AML-193 (cell line): Measurements from ENCODE around the gene CYCS.

Experiments
- DNase-seq, 2 experiments: peaks; one replicate each; lab custom pipeline; 2025; lab: John Stamatoyannopoulos, UW

Gene CYCS

DNA sequence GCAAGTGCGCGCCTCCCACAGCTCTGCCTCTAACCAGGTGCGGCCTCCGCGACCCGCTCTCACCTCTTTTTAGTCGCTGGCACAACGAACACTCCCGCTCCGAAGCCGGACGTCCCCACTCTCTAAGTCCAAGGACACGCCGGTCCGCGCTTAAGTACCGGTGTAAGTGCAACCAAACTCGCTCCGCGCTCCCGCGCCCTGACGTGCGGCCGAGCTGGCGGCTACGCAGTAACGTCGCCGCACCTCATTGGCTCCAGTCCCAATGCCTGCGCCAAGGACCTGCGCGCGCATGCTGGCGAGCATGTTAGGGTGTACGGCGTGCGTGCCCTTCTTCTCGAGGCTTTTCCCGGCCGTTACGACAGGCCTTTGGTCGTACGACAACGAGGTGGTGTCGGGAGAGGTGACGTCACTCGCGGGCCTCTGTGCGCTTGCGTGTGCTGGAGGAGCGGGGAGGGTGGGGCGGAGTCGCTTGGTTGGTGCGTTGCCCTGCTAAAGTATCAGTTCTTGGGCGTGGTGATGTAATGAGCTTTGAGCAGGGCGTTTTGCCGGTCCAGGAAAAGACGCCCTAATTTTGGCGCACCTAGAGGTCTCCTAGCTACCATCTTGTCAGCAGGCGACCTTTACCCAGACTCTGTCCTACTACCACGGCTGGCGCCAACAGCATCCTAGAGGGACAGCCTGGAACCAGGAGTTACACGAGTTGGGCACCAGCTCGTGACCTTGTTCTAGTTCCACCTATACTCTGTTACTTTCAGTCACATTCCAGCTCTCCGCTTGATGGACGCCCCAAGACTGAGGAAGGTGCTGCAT is at the start of gene CYCS:
CYCS (minus strand) TSS at position 124 of the 810 bp plus-strand sequence. CDS start 1,141 bp downstream, outside the sequence.
- peak; percentile 98 to 99 for DNase-seq

DNA sequence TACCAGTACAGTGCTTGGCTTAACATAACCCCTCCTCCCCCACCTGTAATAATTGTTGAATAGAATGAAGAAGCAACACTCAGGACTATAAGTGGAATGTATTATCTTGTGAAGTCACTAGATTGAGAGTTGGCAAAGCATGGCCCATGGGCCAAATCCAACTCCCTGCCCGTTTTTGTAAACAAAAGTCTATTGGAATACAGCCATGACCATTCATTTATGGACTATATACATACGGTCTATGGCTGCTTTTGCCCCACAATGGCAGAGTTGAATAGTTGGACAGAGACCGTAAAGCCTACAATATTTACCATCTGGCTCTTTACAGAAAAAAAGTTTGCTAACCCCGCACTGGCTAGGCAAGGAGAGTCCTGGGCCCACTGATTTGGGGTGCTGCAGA is 48.1 kb upstream of the CYCS start:
- no peak for DNase-seq

DNA sequence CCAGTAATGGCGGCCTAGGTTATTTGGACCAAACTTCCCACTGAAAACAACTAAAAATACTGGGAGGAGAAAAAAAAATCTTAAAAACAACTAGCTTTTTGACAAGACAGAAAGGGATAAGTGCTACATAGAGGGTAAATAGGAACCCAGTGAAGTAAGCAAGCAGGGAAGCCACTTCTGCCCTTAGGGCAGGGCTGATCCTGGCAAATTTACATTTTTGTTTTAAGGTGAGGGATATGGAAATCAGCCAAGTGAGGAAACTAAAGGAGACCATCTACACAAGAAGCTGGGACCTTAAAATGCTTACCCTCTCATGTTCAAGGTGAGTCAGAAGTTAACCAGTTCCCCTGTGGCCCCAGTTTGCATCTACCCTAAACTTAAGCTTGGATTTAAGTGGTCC is 46.5 kb upstream of the CYCS start:
- DNase-seq, result no peak

DNA sequence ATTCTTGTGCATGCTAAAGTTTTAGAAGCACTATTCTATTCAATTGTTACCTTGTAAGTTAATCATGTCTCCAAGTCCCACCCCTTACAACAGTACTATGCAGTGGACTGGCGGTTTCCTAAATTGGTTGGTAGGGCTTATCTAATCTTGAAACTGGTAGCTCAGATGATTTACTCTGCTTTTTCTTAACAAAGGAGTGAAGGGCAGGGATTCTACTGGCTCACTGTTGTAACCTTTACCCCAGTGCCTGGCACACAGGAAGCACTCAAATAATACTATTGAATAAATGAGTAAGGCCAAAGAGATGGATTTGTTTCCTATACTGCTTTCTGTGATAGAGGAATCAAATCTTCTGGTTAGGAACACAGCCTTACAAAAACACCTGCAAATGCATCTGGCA is 46.0 kb upstream of the CYCS start:
- no peak for DNase-seq

DNA sequence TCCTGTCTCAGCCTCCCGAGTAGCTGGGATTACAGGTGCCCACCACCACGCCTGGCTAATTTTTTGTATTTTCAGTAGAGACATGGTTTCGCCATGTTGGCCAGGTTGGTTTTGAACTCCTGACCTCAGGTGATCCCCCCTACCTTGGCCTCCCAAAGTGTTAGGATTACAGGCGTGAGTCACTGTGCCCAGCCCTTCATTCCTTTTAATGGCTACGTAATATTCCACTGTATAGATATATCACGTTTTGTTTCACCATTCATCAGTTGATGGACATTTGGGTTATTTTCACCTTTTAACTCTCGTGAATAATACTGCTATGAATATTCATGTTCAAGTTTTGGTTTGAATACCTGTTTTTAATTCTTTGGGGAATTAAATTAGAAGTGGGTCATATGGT is 44.6 kb upstream of the CYCS start:
- DNase-seq, result no peak

DNA sequence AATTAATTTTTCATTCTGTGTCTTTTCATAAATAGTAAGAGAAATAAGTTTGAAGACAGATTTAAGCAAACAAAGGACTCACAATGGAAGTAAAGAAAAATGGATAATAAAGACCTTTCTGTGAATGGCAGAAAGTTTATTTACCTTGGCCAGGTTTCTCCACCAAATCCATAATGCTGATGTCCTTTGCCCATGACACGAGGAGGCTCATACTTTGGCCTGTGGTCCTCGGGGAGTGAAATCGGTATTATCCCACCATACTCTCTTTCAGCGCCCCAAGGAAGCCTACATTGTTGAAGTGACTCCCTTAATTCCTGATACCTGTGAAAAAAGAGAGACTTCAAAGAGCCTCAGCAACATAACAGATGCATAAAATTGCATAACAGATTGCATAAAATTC is 43.1 kb upstream of the CYCS start:
- DNase-seq, result no peak

DNA sequence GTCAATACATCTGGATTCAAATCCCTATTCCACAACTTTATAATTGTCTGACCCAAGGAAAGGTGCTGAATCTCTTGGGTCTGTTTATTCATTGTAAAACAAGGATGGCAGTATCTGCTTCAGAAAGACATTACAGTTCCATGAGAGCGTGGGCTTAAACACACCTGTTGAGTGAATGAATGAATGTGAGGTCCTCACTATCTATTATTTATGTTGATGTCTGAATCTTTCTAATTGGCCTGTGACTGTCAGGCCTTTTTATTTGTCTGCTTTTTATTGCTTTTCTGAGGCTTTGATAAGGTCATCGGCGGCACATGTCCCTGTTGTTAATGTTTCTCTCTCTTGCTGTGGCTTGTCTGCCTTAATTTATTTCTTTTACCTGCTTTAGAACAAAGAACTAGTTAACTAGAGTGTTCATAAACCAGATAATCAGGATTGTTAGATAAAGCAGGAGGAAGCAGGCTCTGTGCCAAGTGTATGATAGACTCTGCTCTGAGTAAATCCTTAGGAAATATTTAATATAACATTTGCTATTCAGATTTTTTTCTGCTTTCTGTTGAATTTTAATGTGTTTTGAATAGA is 42.3 kb upstream of the CYCS start:
- no peak for DNase-seq

DNA sequence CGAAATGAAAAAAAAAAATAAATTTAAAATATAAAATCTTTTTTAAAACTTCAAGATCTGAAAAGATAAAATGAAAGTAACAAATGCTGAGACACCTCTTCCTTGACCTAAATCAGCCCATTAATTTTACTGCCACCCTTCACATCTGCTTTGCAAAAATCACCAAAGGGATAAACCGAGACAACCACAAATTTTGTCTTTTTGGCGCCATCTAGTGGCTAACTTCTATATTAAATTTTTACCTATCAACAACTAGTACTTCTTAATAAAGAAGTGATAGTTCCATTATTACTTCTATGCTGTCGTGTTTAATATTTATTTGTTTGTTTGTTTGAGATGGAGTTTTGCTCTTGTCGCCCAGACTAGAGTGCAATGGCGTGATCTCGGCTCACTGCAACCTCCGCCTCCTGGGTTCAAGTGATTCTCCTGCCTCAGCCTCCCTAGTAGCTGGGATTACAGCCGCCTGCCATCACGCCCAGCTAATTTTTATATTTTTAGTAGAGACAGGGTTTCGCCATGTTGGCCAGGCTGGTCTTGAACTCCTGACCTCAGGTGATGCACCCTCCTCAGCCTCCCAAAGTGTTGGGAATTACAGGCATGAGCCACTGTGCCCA is 35.0 kb upstream of the CYCS start:
- peak; percentile 51 to 56 for DNase-seq

DNA sequence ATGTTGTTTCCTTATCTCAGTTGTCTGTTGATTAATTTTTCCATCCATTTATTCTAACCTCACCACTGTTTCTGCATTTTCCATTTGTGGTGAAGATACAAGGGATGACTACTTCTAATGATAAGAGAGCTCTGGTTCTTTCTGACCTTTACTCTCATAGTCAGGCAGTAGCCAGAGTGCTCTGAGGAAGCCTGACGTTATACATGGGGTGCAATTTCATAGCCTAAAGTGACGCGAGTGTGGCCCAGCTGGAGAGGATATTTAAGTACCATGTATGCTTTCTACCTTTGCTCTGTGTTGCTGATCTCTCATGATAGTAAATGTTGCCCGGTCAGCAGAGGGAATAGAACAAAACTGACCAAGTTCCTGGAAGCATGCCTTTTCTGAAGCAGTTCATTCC is 33.9 kb upstream of the CYCS start:
- no peak for DNase-seq

DNA sequence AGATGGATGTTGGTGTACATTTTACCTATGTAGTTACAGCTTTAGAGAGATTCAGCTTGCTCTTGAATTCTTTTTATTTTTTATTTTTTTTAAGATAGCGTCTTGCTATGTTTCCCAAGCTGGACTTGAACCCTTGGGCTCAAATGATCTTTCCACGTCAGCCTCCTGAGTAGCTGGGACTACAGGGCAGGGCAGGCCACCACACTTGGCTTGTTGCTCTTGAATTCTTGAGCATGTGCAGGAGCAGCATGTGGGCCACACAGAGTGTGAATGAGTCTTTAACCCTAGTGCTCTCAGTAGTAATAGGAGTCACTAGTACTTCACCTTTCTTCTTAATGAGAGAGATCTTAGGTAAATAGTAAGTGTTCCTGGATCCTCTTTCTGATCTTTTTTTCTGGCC is 26.7 kb upstream of the CYCS start:
- no peak for DNase-seq

DNA sequence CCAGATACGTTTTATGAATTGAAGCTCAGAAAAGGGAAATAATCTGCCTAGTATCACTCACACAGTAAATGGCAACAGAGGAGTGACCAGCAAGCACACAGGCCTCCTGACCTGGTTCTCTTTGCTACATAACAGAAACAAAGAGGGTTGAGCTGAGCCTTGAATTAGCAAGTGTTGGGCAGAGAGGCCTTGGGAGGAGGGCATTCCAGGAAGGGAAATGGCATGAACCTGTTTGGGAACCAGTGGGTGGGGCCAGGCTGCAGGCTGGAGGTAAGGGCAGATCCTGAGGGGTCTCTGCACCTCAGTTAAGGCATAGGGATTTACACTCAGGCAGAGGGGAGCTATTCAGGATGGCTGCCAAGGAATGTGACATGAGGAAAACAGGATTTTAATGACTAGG is 24.8 kb upstream of the CYCS start:
- no peak for DNase-seq

DNA sequence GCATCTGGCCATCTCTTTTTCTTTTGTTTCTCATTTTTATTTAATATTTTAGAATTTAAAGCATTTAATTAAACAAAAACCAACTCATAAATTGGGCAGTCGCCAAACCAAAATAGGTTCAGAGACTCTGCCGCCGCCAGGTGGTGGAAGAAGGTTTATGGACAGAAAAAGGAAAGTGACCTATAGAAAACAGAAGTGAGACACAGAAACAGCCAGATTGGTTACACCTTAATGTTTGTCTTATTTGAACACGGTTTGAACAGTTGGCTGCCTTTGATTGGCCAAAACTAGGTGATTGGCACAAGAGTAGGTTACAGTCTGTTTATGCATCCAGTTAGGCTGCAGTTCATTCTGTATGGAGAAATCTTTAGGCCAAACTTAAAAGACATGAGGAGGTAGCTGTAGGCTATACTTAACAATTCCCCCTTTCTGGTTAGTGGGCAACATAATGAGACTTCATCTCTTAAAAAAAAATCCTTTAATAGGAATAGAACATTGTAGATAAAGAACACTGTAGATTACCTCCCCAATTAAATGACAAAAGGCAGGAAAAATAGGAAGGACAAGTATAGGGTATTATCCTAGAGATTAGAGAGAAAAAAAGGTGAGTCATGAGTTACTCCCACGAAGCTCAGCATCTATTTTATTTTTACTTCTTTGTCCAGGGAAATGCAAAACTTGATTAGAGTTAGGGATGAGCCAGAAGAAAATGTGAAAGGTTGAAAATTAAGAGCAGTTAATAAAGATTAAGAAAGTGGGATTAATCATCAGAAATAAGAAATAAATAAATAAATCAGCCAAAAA is 23.9 kb upstream of the CYCS start:
- DNase-seq, result no peak

DNA sequence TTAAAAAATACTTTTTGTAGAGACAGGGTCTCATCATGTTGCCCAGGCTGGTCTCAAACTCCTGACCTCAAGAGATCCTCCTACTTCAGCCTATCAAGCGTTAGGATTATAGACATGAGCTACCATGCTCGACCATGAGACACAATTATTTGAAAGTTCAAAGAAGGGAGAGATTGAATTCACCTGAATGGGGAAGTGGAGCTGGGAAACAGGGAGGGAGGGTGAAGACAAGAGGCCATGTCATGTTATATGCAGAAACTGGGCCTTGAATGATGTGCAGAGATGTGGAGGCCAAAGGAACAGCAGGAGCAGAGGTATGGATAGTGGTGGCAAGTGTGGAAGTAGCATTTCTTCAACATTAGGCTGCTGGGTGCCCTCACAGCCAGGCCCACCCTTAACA is 18.7 kb upstream of the CYCS start:
- no peak for DNase-seq

DNA sequence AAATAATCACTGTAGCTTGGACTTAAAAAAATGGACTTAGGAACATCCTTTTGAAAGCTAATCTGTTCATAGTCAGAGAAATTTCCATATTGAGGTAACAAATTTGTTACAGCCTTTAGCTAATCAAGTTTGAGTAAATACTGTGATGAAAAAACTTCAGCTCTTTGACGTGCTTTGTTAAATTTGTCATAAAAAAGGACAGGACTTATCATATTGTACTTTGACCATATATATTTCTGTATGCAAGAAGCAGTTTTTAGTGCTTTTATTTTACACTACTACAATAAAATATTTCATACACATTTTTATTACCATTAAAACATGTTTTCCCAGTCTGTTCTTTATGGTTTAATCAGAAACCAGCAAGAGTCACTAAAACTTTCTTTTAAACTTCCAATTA is 14.5 kb upstream of the CYCS start:
- no peak for DNase-seq

DNA sequence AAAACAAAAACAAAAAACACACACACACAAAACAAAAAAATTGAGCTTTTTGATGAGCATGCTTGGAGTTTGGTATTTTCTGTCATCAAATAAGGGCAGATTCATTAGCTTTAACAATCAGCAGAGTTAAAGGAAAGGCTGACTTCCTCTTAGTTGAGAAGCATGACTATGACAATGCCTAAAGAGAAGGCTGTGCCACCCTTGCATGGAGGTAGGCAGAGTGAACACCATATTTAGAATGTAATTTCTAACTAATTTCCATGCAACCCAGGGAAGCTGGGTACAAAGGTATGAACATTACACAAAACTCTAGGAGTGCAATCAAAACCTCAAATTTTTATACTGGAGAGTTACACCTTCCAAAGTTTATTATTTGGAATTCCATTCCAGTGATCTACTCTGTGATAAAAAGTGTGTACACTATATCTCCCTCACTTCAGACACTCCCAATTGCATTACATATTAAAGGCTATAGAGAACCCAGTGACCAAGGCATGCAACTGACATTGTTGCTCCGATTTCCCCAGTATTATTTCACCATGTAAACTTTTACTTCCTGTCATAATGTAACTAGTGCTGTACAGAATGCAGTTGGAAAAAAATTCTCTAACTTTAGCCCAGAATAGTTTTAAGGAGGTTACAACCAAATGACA is 9.4 kb upstream of the CYCS start:
- peak; percentile 9 to 20 for DNase-seq

DNA sequence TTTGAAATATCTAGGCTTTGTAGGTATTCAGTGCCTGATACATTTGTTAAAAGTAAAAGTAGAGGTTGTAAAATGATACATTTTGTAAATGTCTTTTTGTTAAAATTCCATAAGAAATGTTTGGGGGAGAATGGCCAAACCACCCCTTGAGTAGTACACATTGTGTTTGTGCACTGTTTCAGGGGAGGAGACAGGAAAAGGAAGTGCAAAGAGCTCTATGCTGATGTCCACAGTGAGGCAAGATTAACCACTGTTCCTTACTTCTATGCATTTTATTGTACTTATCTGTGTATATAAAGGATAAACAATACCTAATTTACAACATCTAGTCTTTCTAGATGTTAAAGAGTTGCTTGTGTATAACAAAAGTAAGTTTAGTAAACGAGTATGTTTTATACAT is 7.4 kb upstream of the CYCS start:
- DNase-seq, result peak; percentile 42 to 43

DNA sequence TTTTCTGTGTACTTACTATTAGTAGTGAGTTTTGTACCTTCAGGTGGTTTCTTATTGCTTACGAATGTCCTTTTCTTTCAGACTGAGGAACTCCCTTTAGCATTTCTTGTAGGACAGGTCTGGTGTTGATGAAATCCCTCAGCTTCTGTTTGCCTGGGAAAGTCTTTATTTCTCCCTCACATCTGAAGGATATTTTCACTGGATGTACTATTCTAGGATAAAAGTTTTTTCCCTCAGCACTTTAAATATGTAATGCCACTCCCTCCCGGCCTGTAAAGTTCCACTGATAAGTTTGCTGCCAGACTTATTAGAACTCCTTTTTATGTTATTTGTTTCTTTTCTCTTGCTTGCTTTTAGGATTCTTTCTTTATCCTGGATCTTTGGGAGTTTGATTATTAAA is 1.7 kb upstream of the CYCS start:
- no peak for DNase-seq

DNA sequence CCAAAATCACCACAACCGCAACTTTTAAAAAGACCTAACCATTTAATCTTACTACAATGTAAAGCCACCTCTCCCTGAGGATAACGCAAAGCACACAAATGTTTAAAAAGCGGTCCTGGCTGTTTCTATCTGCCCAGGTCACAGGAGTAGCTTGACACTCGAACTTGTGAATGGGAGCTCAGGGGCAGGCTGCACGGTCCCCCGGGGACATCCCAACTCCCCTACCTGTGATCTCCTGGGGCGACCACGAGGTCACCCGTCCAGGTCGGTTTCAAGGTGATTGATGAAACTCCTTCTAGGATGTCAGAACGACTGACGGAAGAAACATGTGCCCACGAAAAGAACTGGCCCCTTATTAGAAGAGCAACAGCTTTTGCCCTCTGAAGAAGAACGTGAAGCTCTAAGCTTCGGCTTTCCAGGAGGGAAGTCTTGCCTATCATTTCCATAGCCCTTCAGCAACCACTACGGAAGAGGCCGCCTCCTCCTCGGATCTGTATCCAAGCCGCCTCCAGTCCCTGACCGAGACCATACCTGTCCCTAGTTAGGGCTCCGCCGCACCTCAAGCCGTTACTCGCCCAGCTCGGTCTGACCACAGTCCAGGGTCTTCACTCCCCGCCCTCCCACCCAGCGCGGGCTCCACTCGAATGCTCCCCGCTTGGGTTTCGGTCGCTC is 459 bp downstream of the CYCS start:
- no peak for DNase-seq

DNA sequence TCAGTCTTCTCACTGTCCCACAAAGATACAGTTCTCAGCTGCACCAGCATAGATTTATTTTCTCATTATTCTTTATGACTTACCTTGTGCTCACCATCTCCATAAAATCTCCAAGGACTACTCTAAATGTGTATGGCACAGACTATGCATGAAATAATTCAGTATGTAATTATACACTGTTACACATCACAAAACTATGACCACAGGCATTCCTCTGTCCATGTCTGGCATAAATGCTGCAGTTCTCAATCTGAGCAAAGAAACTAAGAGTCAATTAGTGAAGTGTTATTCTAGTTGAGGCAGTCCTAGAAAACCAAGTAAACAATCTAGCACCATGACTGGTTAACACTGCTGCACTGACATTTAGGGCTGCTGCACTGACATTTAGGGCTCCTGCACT is 2.7 kb downstream of the CYCS start:
- DNase-seq, result no peak

DNA sequence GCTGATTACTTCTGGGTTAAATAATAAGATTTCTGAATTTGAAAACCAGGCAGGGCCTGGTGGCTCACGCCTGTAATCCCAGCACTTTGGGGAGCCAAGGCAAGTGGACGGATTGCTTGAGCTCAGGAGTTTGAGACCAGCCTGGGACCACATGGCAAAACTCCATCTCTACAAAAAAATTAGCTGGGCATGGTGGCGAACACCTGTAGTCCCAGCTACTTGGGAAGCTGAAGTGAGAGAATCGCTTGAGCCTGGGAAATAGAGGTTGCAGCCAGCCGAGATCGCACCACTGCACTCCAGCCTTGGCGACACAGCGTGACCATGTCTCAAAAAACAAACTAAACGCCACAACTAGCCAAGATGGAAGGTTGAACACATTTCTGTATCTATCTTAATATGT is 3.5 kb downstream of the CYCS start:
- no peak for DNase-seq

DNA sequence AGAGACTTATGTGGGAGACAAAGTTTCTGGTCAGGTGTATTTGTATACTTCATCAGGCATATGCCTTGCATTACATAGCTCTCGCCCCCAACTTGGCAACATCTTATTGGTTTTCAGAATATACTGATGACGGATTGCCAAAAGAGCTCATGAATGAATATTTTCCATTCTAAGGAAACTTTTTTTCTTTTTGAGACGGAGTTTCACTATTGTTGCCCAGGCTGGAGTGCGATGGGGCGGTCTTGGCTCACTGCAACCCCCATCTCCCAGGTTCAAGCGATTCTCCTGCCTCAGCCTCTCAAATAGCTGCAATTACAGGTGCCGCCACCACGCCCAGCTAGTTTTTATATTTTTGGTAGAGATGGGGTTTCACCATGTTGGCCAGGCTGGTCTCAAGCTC is 6.0 kb downstream of the CYCS start:
- DNase-seq, result no peak
